ENCODE results near the gene CPT1C. TPM values are rescaled to one million over a fixed set of nuclear protein-coding genes. Genes with fewer than 3 reads are reported as not detected.

The CPT1C gene
- total RNA-seq, 1 donor = 0.54 TPM

DNA sequence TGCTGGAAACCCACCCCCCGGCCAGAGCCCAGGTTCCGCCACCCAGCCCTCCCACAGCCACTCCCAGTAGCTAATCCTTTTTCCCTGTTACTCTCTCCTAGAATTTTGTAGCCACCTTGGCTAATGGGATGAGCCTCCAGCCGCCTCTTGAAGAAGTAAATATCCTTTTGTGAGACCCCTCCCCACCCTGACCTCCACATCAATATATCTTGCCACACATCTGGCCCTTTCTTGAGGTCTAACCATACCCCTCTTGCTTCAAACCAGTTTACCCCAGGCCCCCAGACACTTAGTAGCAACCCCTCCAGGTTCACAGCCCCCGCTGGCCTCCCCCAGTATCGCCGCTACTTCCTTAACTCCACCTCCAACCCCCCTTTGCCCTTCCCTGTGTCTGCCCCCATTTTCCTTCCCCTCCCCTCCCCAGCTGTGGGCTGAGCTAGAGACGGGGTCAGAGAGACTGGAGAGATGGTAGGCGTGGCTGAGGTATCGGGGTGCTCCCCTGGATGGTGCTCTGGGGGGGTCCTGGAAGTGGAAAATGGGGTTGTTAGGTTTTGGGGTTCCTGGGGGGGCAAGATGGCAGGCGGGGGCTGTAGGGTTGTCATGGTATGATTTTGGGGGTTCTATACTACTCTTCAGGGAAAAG, 11.0 kb upstream of the CPT1C start:
- no peak for DNase-seq (ENCODE audit: low read depth in 2 of 3, low spot score in 2 of 3)

DNA sequence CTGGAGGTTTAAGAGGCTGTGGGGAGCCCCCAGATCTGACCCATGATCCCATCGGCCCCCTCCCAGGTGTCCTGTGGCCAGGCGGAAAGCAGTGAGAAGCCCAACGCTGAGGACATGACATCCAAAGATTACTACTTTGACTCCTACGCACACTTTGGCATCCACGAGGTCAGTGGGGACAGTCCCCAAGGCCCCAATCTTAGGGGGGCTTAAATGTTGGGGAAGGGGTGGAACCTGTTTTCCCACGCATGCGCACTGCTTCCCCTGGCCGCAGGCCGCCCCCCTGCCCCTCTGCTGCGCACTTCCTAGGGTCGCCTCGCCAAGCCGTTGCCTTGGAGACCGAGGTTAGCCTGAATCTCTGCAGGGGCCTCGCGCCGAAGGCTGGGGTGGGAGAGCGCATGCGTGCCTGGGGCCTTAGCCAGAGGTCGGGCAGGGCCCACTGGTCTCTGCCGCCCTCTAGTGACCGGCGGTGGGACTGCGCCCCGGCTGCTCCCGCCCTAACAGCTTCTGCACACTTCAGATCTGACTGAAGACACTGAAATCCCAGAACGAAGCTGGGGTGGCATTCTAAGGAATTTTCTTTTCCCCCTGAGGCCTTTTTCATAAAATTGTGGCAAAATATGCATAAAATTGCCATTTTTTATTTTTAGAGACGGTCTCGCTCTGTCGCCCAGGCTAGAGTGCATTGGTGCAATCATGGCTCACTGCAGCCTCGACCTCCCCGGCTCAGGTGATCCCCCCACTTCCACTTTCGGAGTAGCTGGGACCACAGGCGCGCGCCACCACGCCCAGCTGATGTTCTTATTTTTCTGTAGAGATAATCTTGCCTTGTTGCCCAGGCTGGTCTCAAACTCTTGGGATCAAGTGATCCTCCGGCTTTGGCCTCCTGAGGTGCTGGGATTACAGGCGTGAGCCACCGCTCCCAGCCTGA, 10.2 kb upstream of the CPT1C start:
- DNase-seq (ENCODE audit: low read depth in 2 of 3, low spot score in 2 of 3) = peak; percentile 84 to 94 (median 87)

DNA sequence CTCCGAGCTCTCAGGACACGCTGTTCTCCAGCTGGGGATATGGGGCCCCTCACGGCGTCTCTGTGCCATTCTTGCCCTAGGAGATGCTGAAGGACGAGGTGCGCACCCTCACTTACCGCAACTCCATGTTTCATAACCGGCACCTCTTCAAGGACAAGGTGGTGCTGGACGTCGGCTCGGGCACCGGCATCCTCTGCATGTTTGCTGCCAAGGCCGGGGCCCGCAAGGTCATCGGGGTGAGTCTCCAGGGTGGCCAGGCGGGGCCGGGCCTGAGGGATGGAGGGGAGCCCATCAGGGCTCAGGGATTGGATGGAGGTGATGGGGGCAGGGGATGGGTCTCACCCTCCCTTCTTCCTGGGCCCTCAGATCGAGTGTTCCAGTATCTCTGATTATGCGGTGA, 9.1 kb upstream of the CPT1C start:
- DNase-seq (ENCODE audit: low read depth in 2 of 3, low spot score in 2 of 3) = no peak

DNA sequence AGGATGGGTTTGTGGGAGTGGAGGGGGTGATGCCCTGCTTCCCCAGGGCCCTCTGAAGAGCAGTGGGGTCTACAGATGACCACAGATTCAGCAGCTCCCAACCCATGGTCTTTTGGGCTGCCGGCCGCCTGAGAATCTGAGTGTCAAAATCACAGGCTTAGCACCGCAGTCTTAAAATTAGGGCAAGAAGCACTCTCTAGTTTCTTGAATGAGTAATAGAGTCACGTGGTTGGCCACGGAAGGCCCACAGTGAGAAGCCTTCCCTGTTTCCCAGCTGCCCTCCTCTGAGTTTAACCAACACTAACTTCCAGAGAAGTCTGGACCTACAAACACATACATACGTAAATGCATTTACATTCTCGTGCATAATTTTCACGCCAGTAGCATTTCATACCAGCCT, 8.6 kb upstream of the CPT1C start:
- DNase-seq (ENCODE audit: low read depth in 2 of 3, low spot score in 2 of 3) = no peak

DNA sequence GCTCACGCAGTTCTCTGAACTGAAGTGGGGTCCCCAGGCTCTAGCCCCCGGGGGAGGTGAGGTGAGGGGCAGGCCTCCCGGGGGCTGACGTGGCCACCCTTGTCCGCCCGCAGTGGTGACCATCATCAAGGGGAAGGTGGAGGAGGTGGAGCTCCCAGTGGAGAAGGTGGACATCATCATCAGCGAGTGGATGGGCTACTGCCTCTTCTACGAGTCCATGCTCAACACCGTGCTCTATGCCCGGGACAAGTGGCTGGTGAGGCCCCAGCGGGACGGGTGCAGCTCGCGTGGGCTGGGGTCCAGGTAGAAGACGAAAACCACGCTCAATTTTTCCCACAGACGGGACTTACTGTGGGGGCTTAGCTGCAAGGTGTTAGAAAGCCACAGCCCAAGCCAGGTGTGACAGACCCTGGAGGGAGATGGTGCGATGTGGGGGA, 7.1 kb upstream of the CPT1C start:
- no peak for DNase-seq (ENCODE audit: low read depth in 2 of 3, low spot score in 2 of 3)

DNA sequence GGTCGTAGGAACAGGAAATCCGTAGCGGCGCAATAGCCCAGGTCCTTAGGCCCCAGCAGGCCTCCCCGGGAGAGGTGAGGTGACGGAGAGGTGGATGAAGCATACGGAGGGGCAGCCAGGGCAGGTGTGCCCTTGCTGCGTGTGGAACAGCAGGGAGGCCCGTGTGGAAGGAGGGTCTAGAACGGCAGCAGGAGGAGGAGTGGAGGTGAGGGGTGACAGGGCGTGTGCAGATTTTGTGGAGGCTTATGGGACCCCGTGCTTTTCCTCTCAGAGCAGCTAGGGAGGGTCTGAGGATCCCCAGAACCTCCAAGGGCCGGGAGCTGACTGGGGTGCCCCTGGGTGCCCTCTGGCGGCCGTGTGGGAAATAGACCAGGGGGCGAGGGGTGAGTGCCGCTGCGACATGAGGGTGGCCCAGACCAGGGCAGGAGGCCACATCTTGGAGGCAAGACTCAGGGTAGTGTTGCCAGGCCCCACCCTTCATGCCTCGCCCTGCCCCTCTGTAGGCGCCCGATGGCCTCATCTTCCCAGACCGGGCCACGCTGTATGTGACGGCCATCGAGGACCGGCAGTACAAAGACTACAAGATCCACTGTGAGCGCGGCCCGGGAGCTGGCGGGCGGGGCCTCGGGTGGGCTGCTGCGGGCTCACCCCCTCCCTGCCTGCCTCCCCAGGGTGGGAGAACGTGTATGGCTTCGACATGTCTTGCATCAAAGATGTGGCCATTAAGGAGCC, 6.5 kb upstream of the CPT1C start:
- DNase-seq (ENCODE audit: low read depth in 2 of 3, low spot score in 2 of 3) = no peak

DNA sequence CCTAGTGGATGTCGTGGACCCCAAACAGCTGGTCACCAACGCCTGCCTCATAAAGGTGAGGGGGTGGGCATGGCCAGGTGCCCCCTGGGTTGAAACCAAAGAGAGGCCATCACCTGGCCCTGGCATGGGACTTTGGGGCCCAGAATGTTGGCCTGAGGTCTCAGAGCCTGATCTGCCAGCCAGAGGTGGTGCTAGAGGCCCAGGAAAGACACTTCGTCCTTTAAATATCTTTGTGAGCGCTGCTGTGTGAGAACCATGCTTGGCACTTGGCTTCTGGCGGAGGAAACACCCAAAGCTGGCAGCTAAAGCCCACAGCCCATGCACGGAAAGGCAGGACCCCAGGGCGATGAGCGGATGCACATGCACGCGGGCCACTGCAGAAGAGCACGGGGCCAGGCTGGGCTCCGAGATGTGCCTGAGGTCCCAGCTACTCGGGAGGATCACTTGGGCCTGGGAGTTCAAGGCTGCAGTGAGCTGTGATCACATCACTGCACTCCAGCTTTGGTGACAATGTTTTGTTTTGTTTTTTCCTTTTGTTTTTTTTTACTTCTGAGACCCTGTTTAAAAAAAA, 5.8 kb upstream of the CPT1C start:
- DNase-seq (ENCODE audit: low read depth in 2 of 3, low spot score in 2 of 3) = no peak

DNA sequence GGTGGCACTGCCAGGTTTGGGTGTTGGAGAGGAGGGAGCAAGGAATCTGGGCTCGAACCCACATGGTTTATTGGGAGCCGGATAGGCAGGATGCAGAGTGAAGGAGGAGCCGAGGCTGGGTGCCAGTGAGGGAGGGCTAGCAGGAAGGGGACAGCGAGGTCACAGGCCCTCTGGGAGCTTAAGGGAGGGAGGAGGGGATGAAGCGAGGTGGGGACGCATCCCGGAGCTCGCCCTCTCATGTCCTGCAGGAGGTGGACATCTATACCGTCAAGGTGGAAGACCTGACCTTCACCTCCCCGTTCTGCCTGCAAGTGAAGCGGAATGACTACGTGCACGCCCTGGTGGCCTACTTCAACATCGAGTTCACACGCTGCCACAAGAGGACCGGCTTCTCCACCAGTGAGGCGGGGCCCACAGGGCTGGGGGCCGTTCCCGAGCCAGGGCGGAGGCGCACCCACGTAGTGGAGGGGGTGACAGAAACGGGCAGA, 5.0 kb upstream of the CPT1C start:
- no peak for DNase-seq (ENCODE audit: low read depth in 2 of 3, low spot score in 2 of 3)

DNA sequence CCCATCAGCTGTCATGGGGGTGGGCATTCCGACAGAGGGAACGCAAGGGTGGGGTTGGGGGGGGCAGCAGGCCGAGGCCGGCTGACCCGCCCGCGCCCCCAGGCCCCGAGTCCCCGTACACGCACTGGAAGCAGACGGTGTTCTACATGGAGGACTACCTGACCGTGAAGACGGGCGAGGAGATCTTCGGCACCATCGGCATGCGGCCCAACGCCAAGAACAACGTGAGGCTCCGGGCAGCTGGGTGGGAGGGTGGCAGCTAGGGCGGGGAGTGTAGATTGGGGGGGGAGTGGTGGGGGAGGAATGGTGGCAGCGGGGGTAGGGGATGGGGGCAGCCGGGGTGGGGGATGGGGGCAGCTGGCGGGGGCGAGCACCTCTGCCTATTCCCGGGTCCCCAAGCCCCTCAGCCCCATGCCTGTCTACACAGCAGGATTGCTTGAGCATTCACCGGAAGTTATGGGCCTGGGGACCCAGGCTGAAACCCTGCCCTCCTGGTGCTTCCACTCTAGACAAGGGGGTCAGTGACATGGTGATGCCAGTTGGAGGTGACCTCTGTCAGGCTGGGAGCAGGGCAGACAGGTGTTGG, 4.3 kb upstream of the CPT1C start:
- no peak for DNase-seq (ENCODE audit: low read depth in 2 of 3, low spot score in 2 of 3)

DNA sequence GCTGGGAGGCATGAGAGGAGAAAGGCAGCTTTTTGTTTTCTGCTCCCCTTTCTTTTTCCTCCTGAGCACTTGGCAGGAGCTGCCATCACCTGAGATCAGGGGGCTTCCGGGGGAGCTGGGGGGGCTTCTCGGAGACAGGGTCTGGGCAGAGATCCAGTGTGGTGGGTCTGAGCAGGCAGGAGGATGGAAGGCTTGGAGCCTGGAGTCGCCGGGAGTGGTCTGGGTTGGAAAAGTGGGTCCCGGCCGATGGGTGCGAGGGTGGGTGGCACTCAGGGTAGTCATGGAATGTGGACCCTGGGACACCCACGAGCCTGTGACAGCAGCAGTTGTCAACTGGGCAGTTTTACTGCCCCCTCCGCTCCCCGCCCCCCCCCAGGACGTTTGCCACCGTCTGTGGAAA, 3.8 kb upstream of the CPT1C start:
- no peak for DNase-seq (ENCODE audit: low read depth in 2 of 3, low spot score in 2 of 3)

DNA sequence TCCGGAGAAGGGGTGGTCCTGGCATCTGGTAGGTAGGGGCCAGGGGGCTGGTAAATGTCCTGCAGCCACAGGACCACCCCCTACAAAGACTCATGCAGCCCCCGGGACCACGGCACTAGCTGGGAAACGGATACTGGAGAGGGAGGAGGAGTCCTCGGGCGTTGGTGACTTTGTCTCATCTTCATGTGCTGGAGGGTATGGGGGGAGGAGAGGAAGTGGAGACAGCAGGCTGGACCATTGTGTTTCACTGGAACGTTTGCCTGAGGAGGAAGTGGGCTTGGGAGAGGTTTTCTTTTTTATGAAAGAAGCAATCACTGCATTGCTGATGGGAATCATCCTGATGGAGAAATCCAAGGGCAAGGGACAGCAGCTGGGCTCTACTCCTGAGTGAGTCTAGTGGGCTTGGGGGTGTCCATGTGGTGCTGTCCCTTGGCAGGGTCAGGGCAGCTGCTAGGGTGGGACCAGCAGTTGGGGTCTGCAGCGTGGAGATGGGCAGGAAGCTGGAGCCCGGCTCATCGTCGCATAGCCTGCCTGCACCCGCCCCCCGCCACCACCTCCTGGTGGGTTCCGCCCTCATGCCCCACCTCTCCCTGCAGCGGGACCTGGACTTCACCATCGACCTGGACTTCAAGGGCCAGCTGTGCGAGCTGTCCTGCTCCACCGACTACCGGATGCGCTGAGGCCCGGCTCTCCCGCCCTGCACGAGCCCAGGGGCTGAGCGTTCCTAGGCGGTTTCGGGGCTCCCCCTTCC, 3.2 kb upstream of the CPT1C start:
- DNase-seq (ENCODE audit: low read depth in 2 of 3, low spot score in 2 of 3) = no peak

DNA sequence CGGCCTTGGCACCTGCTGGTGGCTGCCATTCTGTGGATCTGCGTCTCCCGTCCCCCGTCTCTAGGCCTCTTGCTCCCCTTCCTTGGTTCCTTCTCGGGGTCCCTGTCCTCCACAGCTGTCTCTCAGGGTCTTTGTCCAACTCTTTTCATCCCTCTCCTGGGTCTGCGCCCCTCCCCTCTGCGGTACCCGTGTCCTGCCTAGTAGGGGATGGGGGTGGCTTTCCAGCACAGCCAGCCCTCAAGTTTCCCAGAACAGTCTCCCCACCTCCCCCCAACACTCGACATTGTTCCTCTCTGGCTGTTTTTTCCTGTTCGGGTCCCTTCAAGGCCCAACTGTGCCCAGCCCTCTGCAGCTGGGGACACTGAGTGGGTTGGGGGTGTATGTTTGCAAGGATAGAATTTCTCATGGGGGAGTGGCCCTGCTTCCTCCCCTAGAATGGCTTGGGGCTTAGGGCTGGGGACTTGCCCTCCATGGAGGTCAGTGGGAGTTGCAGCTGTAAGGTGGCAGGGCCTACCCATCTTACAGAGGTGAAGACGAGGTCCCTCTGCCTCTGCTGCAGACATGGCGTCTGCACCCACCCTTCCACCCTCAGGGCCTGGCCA, 2.3 kb upstream of the CPT1C start:
- DNase-seq (ENCODE audit: low read depth in 2 of 3, low spot score in 2 of 3) = no peak

DNA sequence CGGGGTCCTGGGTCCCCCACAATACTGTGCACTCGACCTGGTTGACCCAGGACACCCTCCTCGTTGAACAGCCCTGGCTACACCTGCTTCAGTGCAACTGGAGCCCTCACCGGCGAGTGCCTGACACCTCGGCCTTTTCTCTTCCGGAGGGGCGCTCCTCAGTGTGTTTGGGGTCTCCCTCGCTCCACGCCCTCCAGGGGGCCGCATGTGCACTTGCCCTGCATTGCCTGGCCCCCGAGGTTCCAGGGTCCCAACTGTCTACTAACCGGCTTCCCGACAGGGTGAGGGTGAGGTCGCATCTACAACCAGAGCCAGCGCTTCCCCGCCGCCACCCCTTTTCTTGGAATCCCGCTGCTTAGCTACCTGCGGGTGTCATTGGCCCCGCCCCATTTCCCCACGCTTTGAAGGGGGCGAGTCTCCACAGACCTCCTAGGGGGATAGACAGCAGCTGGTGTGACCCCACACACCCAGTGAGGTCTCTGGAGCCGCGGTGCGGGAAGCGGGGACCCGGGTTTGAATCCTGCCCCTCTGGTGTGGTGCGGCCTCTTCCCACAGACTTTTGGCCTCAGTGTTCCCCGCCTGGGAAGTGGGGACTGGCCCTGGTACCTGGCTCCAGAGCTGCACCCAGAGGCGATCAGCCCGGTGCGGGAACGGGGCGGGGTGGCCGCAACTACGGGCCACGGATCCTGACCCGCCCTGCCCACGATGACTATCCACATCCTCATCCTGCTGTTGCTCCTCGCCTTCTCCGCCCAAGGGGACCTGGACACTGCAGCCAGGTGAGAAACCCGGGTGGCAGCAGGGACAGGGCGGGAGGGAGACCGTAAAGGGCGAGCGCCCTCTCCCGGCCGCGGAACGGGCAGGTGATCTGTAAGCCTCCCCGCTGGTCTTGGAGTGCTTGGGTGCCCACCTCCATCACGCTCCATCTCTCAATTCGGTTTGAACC, 1.5 kb upstream of the CPT1C start, which contains the start of gene ADM5:
ADM5 (plus strand) TSS at position 462 of the 946 bp plus-strand sequence; CDS start at position 706, 244 bp downstream.
- peak in 1 of 3 donors; percentile 30 for DNase-seq (ENCODE audit: low read depth in 2 of 3, low spot score in 2 of 3)

DNA sequence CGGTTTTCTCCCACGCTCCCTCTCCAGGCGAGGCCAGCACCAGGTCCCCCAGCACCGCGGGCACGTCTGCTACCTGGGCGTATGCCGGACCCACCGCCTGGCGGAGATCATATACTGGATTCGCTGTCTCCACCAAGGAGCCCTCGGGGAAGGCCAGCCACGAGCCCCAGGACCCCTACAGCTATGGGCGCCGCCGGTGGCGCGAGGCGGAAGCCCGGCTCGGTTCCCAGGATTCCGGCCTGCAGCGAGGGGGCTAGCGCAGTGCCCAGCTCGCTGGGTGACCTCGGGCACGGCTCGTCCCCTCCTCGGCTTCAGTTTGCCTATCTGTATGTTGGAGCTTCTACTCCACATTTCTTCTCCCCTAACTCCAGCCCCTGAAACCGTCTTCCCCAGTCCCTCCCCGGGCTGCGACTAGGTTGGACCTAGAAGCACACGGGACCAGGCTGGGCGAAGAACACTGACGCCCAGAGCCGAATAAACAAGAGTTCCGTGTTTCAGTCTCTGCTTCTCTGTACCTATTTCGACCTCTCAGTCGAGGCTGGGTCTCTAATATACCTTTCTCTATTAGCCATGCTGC, 749 bp upstream of the CPT1C start:
- no peak for DNase-seq (ENCODE audit: low read depth in 2 of 3, low spot score in 2 of 3)

DNA sequence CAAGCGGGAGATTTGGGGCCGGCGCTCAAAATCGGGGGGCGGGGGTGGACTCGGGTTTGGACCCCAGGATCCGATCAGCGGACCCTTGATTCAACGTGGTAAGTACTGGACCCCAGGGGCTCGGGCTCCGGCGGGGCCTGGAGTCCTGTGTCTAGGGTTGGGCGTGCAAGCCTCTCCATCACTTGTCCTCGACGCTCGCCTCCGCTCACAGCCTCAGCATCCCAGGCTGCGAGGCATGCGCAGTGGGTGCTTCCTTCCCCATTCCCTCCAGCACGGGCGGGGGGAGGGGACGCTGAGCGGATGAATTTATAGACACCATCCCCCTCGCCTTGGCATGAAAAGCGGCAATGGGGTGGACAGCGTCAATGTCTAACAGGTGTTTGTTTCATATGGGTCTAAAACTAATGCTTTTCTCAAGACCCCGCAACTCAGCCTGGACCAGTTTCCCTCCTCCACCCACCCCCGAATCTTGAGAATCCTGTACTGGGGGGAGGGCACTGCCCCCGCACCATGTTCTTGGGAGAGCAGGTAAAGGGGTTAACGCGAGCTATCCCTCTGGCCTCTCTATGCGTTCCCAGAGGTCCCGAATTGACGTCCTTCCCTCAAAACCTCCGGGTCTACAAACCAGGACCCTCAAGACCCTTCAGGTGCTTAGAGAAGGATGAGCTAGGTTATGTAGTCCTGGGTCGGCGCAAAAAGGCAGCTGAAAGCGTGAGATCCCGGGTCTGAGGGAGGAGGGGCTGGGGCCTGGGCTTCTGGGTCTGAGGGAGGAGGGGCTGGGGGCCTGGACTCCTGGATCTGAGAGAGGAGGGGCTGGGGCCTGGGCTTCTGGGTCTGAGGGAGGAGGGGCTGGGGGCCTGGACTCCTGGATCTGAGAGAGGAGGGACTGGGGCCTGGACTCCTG, 579 bp downstream of the CPT1C start:
- peak in 2 of 3 donors; percentile 40 to 47 for DNase-seq (ENCODE audit: low read depth in 2 of 3, low spot score in 2 of 3)

DNA sequence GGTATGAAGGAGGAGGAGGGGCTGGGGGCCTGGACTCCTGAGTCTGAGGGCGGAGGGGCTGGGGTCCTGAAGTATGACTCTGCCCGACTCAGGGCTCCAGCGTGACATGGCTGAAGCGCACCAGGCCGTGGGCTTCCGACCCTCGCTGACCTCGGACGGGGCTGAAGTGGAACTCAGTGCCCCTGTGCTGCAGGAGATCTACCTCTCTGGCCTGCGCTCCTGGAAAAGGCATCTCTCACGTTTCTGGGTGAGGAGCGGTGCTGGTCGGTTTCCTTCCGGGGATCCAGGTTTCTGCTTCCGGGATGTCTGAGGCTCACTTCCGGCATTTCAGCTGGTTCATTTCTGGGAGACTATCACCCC, 1.2 kb downstream of the CPT1C start:
- no peak for DNase-seq (ENCODE audit: low read depth in 2 of 3, low spot score in 2 of 3)

DNA sequence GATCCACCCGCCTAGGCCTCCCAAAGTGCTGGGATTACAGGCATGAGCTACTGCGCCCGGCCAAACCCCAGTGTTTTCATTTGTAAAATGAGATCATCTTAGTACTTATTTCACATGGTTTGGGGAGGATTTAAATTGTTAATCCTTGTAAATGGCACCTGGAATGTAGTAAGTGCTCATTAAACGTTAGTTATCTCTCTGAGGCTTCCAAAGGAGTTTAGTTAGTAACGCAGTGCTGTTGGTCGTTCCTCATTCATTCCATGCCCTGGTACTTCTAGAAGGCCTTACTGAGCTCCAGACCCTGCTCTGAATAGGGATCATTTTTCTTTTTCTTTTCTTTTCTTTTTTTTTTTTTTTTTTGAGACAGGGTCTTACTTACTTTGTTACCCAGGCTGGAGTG, 5.2 kb downstream of the CPT1C start:
- no peak for DNase-seq (ENCODE audit: low read depth in 2 of 3, low spot score in 2 of 3)
